Activated CD4-positive, CD25-positive, alpha-beta regulatory T cell treated with anti-CD3 and anti-CD28 coated beads, Interleukin-2, amount 50 U/mL, for 16 hours (primary cell): Measurements from ENCODE around the gene CLEC16A.
"Not testable (repeated sequence)": the region's sequence is repeated elsewhere in the genome, so short reads cannot be mapped to it uniquely, and the experiment has no call there.

Experiments
- DNase-seq: peaks from one replicate; pipeline ENCODE4 v3.0.0-alpha.2; 2020; ENCODE audit warnings: low read depth, low spot score

CLEC16A gene

DNA sequence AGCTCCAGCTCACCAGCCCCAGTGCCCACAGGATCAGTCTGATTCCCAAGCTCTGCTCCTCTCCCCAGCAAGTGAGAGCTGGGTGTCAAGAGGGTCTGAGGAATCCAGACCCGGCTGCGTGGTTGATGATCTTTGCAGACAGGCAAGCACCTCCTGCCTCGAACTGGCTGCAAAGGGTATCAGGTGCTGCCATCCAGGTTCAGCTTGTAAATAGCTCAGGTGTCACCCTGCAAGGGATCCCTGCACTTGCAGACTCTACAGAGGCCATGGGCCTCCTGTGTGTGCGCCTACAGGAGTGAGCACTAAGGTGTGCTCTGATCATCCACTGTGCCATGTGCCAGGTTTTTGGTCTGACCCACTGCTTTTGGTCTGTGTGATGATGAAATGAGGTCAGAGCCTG is 18.3 kb upstream of the CLEC16A start:
- DNase-seq, result no peak

DNA sequence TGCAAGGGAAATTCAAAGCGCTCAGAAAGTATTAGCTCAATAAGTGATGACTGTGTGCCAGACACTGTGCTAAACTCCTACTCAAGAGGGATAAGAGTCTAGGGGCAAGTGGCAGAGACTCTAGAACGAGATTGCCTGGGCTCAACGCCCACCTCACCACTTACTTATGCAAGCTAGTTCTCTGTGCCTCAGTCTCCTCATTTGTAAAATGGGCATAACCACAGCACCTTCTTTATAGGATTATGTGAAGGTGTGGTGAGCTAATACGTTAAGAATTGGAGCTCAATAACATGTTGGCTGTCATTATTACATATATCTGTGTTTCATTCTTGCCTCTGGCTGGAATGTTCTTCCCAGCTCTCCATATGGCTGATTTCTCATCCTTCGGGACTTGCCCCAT is 17.5 kb upstream of the CLEC16A start:
- DNase-seq, result no peak

DNA sequence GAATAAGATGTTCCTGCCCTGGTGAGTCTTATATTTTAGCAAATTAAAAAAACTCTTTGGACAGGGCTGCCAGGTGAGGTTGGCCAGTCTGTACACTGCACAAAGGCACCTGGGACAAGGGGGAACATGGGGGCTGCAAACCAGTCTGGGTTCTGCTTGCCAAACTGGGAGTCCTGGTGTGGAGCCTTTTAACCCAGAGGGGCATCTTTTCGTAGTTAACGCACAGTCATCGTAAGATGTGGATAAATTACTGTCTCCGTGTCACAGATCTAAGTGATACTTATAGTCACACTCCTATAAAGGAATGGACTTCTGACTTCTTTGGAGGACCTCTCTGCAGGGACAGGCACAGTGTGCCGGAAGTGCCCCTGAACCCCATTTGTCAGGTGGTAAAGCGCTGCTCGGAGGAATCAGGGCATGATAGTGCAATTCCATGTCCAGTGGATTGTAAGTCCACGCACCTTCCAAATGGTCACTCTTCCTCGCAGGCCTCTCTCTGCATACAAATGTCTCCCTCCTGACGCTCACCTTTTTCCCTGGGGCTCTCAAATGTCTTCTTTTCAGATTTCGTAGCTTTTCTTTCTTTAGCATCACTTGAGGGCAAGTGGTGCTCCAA is 16.8 kb upstream of the CLEC16A start:
- DNase-seq, result no peak

DNA sequence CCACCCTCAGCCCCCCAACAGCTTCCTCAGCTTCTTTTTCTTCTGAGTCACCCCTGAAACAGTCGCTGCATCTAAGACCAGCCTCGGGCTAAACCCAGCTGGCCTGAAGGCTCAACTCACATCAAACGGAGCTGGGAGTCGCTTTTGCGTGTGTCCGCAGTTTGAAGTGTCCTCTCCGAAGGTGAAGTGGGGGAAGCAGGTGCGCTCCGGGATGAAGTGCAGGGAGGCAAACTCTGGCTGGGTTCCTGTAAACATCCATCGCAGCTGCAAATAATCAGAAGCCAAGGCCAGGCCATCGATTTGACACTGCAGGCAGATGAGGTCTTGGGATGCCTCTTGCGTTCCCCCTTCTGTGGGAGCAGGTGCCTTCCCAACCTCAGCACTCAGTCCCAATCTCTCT is 15.3 kb upstream of the CLEC16A start:
- DNase-seq, result not testable (repeated sequence)

DNA sequence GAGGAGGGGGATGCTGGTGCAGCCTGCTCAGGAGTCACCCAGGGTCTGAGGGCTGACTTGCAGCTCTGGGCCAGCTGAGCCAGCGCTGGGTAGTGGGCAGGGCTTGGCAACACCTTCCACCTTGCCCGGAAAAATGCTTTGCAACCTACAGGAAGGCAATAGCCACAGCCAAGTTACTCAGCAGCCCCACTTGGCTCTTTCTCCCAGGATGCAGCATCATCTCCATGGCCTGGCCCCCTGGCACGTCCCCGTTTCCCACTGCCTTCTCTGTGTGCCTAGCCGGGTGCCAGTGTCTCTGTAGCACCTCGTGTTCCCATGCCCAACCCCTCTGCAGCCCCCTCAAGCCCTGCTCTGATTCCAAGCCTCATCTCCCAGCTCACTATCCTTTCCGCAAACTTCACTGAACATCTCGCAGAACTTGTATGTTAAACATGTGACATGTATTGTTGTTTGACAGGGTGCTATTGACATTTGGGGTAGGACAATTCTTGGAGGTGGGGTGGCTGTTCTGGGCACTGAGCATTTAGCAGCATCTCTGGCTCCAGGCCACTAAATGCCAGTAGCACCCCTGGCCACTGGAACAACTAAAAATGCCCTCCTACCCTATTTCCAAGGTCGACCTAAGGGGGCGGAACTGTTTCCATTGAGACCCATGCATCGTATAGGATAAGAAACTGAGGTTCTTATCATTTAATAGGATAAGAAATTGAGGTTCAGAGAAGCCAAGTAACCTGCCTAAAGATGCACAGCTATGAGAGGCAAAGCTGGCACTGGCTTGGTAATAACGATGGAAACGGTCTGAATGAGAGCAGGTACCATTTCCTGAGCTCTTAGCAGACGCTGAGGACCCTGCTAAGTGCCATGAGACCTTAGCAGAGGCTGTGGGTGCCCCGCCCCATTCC is 14.3 kb upstream of the CLEC16A start:
- no peak for DNase-seq

DNA sequence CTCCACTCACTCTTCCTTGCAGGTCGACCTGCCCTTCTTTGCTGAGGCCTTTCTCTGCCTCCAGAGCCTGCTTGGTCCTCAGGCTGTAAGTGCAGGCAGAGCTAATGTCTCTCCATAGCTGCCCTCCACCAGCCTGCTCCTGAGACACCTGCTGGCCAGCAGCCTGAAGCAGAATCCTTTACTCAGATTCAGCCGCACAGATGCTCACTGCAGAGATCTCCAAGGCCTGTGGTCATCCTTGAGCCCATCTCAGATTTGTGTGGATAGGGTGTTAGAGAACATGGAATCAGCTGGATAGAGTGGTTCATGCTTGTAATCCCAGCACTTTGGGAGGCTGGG is 13.6 kb upstream of the CLEC16A start:
- no peak for DNase-seq

DNA sequence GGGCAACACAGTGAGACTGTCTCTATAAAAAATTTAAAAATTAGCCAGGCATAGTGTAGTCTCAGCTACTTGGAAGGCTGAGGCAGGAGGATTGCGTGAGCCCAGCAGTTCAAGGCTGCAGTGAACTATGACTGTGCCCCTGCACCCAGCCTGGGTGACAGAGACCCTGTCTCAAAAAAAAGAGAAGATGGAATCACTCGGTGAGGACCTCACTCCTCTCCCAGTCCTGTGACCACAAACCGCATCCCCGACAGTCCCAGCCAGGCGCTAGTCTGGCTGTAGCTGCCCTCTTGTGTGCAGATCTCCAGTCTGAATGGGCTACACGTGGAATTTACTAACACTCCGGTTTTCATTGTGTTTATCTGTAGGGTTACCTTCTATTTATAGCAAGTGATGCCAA is 13.2 kb upstream of the CLEC16A start:
- no peak for DNase-seq

DNA sequence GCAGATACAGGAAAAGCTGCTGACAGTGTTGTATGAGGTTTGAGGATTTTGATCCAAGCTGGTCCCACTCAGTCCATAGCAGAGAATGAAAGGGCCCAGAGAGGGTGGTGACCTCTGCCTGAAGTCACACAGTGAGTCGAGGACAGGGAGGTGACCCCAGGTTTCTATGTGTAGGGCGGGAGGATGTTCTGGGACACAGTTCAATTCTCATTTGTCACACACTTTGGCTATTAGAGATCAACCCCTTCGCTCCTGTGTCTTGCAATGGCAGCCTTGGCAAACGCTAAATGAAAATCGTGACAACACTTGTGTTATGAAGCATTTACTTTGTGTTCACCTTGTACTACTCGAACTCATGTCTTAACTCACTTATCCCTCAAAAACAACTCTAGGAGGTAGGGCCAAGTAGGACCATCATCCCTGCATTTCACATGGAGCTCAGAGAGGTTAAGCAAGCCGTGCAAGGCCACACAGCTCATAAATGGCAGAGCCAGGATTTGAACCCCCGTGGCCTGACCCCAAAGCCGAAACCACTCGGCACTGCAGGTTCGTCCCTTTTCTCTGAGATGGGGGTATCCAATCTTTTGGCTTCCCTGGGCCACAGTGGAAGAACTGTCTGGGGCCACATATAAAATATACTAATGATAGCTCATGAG is 12.3 kb upstream of the CLEC16A start:
- no peak for DNase-seq

DNA sequence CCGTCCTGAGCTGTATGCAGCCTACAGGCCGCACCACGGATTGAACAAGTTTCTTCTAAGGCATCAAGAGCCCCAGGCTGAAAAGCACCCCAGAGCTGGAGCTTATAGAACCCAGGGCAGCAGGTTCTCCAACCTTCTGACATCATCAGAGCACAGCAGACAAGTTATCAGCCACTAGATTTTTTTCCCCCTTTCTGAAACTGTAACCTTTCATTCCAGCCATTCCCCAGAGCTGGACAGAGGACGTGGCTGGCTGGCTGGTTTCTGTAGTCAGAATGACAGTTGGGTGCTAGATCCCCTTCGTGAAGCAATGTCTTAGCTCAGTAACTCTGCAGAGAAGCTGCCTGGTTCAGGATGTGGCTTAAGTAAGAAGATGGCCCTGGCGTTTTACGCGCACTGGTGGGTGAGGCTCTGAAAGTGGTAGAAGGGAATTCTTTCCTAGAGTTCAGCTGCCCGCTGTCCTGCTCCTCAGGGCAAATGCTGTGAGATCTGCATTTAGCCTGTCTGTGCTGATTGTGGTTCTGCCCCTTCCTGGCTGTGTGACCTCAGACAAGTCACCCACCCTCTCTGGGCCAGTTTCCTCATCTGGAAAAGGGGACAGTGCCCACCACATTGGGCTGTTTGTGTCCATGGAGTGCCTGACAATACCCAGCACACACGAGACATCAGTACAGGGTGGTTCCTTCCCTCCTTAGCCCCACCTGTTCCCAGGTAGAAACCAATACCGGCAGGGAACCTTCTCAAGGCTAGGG is 11.2 kb upstream of the CLEC16A start:
- DNase-seq, result no peak

DNA sequence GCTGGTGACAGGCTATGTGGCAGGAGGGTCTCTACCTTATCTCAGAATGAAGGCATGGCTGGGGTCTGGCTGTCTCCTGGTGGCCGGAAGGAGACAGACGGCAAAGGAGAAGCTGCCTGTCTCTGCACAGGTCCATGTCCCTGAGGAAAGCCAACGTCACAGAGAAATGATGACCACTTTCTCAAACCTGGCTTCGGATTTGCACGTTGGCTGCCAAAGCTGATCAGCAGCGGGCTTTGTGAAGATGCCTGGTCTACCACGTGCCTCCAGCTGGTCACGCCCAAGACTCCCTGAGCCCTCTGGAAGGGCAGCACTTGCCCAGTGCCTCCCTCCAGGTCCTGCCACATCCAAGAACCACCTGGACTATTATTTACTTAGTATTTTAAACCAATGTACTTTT is 10.5 kb upstream of the CLEC16A start:
- no peak for DNase-seq

DNA sequence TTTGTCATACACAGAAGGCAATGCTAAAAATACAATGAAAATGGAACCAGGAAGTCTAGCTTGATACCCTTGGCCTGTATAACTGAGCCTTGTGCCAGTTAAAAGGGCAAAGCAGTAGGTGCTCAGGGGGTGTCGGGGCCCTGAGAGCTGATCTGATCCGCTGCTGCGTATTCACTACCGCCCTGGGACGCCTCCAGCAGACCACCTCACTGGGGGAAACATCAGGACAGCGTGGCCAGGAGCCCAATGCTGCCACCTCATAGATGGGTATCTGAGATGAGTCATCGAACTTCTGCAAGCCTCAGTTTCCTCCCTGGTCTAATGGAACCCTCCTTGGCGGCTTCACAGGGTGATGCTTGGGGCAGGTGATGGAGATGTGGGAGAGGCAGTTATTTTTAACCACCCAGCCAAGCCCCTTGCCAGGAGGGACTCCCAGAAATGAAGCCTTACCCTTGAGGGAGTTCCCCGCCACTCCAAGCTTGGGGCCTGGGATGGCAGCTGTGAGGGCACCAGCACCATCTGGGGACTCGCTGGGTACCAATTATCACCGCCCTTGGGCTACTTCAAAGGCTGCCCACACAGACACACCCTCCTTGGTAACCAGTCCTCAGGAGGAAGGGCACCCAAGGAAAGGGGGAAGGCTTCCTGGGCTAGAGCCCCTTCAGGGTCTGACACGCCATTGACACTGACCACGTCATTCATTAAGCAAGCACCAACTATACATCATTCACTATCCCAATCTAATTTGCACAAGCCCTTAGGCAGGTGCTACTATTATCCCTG is 9.8 kb upstream of the CLEC16A start:
- DNase-seq, result no peak

DNA sequence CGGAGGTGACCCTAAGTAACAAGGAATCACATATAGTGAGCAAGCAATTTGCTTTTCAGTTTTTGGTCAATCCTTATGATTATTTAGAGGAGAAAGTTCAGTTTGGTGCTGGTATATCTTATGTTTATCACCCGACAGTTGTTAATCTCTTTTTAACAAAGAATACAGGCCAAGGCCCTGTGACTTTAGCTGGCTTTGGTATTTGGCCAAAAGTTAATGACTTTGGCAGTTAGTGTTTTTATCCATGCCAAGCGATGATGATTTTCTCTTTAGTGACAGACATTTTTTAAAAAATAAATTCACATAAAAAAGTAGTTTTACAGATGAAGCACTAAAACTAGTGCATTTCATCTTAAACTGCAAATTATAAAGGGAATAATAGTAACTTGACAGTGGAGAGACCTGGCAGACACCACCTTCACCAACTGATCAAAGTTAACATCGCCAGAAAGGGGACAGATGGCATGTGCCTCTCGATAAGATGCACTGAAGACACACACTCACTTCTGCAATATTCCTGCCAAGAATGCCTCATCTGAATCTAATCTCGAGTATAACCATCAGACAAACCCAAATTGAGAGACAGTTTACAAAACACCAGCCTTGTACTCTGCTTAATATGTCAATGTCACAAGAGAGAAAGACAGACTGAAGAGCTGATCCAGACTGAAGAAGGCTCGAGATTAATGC is 9.0 kb upstream of the CLEC16A start:
- no peak for DNase-seq

DNA sequence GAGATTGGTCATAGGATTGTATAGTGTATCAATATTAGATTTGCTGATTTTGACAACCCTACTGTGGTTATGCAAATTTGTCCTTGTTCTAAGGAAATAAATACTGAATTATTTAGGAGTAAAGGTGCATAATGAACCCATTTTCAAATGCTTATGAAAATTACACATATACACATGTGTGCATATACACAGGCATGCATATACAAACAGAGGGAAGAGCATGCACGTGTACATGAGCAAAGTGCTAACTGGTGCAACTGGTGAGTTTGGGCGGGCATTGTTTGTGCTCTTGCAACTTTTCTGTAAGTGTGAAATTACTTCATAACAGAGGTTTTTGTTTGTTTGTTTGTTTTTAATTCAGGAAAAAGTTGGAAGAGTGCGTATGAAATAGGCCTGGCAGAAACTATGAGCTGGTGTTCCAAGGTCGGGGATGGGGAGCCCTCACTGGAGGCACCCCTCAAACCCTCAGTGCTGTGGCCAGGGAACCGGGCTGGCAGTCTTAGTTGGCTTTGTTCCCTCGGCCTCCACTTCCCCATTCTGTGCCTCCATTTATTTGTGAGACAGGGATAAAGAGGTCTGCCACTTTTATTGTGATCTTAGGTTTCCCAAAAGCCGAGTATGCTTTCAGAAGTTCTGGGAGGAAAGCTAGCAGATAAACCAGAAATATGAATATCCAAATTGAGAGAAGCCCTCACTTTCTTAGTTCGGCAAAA is 7.9 kb upstream of the CLEC16A start:
- DNase-seq, result no peak

DNA sequence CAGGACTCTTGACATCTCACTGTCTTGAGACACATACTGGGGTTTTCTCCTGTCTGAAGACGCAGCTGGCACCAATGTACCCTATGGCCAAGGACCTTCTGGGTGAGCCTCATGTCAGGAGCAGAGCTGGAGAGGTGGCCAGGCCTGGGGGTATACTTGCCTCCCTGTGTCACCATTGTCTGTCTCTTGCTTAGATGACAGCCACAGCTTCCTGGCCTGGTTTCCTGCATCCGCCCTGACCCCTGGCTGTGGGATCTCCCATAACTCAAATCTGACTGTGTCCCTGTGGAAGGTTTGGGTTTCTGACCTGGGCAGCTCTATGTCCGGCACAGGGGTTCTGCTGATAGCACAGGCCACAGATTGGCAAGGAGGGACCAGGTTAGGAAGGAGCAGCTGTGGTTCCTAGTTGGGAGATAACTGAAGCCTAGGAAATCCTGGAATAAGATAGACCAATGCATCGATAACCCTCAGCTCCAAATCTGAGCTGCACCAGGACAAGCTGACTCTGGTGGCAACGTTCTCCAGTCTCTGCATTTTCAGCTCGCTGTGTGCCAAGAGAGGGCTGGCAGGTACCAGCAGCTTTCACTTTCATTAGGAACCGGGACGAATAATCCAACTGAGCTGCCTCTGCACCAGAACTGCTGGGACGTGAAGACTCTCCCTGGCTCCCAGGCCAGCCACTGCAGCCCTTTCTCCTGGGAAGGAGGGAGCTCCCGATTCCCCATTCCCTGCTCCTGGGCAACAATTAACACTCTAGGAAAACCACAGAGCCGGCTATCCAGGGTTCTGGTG is 7.1 kb upstream of the CLEC16A start:
- DNase-seq, result no peak

DNA sequence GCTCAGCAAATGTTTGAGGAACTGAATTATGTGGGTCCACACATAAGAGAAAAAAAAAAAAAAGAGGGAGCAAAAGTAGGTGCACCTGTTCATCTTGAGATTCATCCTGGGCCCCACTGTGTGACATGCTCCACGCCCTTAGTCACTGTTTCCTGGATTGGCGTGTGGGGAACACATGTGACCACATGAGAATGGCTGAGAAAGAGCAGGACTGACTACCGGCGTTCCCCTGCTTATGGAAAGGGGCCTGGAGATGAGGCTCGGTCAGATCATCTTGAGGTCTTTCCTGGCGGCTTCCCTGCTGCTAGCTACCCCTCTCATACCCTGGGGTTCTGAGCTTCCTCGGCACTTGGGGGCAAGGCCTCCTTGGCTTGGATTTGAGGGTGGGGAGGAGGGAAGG is 6.0 kb upstream of the CLEC16A start:
- no peak for DNase-seq

DNA sequence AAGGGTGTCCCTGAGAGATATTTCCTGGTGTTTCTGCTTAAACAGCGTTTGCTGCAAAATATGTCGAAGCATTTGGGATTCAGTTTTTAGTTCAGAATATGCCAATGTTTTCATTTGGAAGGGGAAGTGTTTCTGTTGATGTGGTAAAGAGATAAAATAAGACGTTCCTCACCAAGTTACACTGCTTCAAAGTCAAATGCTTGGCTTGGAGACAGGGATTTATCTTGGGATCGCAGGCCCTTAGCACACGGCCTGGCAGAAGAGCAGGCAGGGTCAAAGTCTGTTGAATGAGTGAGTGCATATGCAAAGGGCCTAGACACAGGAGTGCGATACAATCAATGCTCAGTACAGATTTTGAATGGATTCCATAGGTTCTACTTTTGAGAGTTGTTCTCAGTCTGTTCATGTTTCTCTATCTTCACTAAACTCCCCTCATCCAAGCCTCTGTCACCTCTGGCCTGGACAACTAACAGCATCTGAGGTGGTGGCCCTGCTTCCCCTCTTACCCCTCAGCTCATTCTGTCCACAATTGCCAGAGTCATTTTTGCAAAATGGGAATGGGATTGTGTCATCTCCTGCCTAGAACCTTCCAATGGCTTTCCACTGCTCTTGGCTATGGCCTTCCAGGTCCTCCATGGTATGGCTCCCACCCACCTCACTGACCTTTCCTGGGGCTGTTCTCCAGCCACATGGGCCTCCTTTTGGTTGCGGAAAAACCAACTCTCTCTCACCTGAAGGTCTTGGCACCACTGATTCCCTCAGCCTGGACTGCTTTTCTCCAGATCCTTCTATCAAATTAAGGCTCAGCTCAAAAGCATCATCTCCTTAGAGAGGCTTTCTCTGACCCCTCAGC is 5.3 kb upstream of the CLEC16A start:
- no peak for DNase-seq

DNA sequence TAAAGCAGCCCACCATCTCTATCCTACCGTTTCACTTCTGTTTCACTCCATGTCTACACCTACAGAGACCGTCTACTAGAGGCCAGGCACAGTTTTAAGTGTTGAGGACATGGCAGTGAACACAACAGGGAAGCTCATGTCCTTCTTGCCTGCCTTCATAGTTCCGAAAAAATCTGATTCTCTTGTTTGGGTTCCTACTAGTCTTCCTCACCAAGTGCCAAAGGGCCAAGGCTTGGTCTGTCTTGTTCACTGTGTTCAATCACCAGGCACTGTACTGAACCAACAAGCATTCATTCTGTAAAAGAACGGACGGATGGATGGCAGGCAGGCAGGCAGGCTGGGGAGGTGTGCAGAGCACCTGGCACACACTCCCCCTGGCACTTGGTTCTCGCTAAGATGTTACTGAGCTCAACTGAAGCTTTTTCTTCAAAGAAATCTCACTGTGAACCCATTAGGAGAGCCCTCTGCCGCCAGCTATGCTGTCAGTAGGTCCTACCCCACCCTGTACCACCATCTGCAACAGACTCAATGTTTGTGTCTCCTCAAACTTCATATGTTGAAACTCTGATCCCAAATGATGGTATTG is 4.6 kb upstream of the CLEC16A start:
- no peak for DNase-seq

DNA sequence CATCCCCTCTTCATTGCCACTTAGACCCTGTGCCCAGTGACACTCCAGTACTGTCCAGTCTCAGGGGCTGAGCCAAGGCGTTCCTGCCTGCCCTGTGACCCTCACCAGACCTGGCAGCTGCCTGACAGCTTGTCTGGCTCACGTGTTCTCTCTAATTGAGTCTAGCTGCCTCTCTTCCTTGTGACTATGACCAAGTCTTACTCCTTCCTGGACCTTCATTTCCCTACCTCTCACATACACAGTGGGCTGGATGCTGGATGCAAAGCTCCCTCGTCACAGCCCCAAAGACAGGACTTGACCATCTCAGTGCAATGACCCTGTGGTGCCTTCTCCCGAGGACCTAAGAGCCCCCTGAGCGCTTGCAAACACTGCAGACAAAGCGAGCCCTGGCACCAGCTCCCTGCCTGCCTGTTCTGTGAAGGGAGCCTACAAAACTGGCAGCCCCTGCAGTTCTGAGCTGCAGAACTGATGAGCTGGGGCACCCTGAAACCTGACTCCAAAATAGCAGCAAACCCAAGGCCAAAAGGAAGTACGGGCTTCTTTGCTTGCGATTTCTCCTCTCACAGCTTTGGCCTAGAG is 3.8 kb upstream of the CLEC16A start:
- DNase-seq, result no peak
